Ammon's horn (tissue), 1 donor: ENCODE measurements around the gene OR6F1.
"Not testable (repeated sequence)": the region's sequence is repeated elsewhere in the genome, so short reads cannot be mapped to it uniquely, and the experiment has no call there.

Experiments used
- DNase-seq: peaks from one replicate; pipeline ENCODE4 v3.0.0-alpha.2; 2016; ENCODE audit warnings: low spot score

Gene OR6F1

DNA sequence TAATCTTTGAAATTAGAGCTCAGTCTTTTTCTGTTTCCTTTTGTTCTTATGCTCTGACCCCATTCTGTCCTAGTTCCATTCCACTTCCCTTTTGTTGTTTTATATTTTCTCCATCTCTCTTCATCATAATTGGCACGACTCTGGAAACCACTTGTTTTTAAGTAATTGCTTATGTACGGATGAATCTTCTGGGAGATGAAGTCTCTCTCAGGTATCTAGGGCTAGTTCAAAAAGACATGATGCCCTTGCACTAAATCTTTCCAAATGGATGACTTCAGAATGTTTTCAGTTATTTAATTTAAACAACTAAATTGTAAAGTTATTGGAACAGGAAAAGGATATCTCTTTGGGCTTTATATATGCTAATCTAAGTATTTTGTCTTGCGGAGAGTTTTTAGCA lies at the start of gene OR6F1:
Gene OR6F1, minus strand, starts transcription at position 101 of the 400 bp plus-strand sequence. CDS start 3,891 bp downstream, outside the sequence.
- no peak for DNase-seq

DNA sequence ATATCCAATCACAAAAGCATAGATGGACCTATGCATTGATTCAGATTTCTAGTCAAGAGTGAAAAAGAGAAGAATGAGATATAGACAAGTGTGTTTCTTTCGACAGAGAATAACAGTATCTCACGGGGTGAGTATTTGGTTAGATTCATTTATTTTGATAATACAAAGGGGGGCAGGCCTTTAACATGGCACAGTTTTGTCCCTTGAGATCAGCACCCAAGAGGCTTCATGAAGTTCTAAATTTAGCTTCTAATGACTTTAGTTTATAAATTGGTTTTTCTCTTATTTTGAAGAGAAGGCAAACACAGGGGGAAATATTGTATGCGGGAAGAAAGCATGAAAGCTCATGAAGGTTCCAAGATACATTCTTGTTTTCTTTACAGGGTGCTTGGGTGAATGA lies 44.0 kb upstream of the OR6F1 start, which contains the start of gene OR1C1:
Gene OR1C1, minus strand, starts transcription at position 101 of the 400 bp plus-strand sequence. CDS start 2,150 bp downstream, outside the sequence.
- DNase-seq: no peak

DNA sequence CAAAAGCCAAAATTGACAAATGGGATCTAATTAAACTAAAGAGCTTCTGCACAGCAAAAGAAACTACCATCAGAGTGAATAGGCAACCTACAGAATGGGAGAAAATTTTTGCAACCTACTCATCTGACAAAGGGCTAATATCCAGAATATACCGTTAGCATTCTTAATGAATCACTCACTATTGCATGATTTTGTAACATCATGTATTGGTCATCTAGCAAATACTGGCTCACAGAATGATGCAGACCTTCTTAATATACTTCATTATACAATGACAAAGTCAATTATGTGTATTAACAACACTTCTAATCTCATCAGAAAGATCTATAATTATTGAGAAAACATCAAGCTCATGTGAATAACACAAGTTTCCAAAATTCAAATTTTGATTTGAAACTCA lies 37.9 kb upstream of the OR6F1 start:
- DNase-seq: not testable (repeated sequence)

DNA sequence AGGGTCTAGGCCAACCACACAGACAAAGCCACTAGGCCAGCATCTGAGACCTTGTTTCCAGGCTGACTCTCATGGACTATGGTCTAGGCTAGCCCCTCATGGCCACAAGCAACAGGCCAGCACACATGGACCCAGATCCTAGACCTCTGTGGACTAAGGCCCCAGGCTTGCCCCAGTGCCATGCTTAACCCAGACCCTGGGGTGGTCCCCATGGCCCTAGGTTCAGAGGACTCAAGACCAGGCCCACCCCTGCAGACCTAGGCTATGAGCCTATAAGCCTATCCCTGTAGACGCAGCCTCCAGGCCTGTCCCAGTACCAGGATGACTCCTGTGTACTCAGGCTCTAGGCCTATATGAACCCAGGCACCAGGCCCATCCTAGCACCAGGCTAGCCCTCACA lies 33.4 kb upstream of the OR6F1 start:
- DNase-seq: no peak

DNA sequence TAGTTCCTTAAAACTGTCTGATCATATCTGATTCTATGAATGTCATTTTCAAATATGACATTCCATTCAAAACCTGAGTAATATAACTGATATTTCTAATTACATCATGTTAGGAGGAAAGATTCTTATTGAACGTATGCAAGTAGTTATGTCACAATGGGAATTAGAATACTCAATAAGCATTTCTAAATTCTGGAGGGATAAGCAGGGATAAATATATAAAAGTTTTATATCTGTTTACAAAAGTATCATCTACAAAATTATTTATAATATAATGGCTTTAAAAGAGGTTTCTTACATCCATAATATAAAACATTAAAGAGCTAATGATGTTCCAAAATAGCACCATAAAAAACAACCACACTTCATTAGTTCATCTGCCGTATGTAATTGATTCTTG lies 31.6 kb upstream of the OR6F1 start, which contains the start of gene OR14A2:
Gene OR14A2, minus strand, starts transcription at position 101 of the 400 bp plus-strand sequence.
- DNase-seq: no peak

DNA sequence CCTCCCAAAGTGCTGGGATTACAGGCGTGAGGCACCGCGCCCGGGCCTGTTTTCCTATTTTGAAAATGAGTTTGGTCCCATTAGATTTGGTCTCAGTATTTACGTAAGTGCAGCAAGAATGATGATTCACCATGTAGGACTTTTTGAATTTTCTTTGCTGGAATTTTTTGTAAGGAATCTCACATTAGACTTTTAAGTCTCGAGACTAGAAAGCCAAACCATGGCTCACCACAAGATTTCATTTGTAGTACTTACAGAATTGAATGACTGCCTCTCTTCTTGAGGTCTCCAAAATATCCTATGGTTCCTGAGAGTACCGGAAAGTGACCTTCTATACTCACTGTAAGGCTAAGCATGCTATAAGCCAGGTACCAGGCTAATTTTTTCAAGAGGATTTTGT lies 31.2 kb upstream of the OR6F1 start:
- DNase-seq: no peak

DNA sequence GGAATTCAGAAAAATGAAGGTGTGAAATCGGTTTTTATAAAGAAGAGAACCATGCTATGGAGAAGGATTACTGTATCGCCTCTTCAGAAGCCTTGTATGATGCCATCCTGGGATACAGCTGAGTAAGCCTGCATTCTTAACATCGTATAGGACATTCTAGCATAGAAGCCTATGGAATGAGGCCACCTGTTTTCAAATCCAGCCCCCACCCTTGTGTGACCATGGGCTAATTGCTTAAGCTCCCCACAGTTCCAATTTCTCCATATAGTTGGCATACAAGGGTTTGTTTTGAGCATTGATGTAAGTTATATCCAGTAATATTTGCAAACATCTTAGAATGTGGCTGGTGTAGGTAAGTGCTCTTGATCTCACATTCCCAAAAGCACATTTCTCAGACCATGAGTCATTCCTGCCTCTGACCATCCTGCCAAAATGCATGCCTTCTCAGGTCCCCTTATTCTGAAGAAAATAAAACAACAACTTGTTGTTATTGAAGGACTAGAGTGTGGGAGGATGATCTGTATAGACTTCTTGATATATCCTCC lies 30.0 kb upstream of the OR6F1 start:
- no peak for DNase-seq

DNA sequence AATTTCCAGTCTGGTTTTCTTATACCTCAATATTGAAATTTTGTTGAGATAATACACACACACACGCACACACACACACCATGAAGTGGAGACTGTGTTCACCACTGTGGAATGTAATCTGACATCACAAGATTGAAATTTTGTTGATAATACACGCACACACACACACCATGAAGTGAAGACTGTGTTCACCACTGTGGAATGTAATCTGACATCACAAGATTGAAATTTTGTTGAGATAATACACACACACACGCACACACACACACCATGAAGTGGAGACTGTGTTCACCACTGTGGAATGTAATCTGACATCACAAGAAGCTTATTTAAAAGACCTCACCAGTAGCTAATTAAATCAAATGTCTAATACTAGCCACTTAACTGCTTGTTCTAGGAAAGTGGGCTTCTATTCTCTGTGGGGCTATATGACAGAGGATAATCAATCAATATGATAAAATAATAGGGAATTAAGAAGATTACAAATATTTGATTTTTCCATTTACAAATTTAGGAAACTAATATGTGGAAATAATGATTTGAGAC lies 25.8 kb upstream of the OR6F1 start:
- not testable (repeated sequence) for DNase-seq

DNA sequence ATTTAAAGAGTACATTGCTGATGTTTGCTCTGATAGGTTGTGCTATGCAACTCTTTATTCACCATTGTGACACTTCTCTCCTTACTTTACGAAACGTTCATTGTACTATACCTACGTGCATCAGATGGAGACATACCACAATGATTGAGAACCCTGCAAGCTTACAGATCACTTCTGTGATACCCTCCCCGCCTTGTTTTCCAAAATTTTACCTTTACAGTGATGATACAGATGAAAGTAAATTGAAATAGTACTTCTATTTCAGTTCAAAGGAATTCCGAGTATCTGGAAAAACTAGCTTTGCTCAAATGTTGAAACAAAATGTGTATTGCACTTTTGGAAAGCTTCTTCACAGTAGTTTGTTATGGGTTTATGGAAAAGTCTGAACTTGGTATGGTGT lies 25.3 kb upstream of the OR6F1 start:
- no peak for DNase-seq

DNA sequence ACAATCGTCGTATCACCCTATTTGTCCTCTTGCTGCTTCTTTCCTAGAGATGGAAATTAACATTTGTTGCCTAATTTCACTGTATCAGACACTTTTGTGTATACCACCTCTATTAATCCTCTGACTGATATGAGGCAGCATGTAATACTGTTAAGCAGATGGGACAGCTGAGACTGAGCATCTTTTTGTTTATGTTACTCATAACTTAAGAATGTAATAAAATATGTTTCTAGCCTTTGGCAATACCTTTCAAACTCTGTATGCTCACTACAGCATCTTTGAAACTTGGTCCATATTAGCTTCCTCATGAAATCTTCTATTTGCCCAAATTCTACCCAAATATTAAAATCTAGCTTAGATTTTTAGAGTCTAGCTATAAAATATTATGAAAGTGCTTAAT lies 24.3 kb upstream of the OR6F1 start:
- no peak for DNase-seq

DNA sequence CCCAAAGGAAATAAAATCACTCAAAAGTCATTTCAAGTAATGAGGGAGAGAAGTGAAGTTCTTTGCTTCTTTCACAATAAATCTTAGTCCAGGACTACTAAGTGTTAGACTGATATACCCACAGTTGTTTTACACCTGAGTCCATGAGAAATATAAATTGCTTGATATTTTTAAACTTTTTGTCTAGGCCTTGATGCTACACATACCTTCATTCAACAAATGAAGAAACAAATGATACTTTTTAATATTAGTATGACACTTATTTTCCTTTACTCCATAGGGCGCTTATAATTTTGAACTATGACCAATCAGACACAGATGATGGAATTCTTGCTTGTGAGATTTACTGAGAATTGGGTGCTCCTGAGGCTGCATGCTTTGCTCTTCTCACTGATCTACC lies 21.9 kb upstream of the OR6F1 start, which contains the start of gene OR14K1:
Gene OR14K1, plus strand, starts transcription at position 301 of the 400 bp plus-strand sequence. Its CDS starts 0 bp downstream, at position 301.
- DNase-seq: no peak

DNA sequence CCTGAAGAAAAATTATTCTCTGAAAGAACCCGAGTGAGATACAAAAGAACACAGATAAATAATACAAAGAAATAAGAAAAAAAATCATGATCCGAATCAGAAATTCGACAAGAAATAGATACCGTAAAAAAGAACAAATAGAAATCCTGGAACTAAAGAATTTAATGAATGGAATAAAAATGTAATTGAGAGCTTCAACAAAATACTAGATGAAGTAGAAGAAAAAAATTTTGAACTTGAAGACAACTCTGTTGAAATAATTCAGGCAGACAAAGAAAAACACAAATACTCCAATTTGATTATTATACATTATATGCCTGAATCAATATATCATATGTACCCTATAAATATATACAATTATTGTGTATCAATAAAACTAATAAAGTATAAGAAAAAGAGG lies 4.8 kb upstream of the OR6F1 start:
- no peak for DNase-seq

DNA sequence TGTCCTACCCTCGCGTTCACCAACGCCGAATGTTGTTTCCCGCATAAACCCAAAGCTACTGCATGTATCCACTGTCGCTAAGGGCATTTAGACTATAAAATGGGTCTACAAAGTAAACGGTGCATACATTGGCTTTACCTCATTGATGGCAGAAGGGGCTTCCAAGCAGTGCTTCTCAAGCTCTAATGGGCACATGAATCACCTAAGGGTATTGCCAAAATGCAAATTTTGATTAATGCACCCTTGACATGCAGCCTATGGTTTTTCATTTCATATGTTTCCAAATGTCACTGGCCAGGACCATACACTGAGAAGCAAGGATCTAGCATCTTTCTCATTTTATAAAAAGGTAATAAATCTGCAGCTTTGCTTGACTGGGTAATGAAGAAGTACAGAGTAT lies 2.7 kb downstream of the OR6F1 start:
- no peak for DNase-seq

DNA sequence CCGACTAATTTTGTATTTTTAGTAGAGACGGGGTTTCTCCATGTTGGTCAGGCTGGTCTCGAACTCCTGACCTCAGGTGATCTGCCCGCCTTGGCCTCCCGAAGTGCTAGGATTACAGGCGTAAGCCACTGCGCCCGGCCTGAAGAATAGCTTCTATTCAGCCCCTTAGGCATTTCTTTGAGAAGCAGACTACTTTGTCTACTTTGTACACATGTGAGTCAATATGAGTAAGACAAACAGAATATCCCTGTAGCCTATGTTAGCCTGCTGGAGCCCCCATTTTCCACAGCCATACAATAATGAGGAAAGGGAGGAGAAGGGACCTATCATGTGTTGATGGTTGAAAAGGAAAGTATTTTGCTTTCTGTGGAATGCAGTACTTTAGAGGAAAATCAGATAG lies 5.8 kb downstream of the OR6F1 start:
- not testable (repeated sequence) for DNase-seq

DNA sequence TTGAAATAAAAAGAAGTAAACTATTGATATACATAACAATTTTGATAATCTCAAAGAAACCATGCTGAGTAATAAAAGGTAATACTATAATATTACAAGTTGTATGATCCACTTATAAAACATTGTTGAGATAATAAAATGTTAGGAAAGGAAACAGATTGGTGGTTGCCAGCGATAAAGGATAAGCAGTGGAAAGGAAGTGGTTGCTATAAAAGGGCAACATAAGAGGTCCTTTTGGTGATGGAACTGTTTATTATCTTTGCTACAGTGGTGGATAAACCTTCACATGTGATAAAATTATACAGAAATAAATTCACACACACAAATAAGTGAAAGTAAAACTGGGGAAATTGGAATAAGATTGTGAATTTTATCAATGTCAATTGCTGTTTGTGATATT lies 15.1 kb downstream of the OR6F1 start:
- DNase-seq: no peak

DNA sequence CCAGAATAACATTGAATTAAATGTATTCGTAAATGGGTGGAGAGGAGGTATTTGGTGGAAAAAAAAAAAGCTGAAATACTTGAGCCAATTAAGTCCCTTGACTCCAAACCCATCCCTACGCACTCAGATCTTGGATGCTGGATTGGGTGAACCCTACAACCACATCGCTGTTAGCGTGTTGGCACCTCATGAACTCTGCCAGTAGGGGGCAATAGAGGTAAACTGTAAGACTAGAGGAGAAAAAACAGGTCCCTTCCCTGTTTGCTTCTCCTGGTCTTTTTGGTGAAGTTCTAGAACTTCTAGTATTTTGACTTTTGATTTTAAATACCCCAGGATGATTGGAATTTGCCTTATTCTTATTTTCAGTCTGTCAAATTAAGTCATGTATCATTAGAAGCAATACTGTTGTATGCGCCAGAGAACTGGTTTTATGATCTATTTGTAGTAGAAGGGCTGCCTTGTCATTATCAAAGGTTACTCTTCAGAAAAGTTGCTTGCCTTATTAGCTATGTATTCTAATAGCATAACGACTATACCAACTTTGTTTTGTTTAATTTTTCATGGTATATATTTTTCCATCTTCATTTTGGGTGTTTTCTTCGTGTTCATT lies 35.1 kb downstream of the OR6F1 start:
- DNase-seq: peak; percentile 39

DNA sequence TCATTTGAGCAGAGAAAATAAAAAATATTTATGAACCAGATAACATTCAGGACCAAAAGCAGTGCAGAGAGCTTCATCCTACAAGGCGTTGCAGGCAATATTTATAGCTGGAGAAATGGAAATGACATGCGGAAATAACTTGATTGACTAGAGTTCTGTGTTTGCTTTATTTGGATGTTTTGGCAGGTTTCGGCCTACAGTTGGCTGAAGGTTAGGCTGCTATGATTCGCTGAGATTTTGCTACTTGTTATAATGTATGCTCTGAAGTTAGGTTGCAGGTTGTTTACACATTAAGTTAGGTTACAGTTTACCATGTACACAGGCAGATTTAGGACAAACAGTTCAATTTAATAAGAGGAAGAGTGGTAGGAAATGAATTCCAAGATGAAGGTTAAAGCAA lies 36.3 kb downstream of the OR6F1 start:
- no peak for DNase-seq

DNA sequence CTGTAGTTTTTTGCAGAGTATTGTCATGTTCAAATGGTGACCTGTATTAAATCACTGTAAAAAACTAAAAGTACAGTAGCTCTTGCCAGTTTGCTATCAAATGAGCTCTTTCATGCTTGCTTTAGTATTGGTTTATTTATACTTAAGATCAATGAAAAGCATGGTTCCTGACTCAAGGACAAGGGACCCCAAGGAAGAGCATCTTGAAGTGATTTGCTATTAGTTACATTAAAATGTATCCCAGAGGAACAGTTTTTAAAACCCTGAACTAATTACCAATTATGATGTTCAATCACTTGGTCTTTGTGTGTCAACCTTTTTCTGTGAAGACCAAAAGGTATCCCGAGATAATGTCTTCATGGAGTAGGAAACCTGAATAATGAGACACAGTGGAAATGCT lies 36.8 kb downstream of the OR6F1 start, which contains the start of gene OR13G1:
Gene OR13G1, minus strand, starts transcription at position 101 of the 400 bp plus-strand sequence. CDS start 6,698 bp downstream, outside the sequence.
- DNase-seq: no peak

DNA sequence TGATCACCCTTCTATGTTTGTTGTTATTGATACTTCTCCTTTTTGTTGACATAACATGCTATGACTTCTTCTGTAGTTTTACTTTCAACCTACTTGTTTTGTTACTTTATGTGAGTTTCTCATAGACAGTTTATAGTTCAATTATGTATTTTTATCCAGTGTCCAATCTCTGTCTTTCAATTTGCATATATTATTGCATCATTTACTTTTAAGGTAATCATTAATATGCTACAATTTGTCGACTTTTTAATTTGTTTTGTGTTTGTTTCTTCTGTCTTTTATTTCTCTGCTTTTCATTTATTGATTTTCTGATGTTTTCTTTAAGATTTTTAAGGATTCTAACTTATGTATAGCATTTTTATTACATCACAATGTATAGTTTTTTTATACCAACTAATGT lies 47.2 kb downstream of the OR6F1 start:
- no peak for DNase-seq
